ENCODE measurements around the gene GABBR1. TPM values are rescaled to one million over a fixed set of nuclear protein-coding genes. Genes with fewer than 3 reads are reported as not detected.

GABBR1 gene
- total RNA-seq, 2 donors from 2014 or later = 3.0 to 15.2 TPM

GRCh38 chr6:29625337-29625930 is 7.5 kb downstream of the GABBR1 start:
- Mint-ChIP-seq H3K27ac (no peak overlapping the region), H3K36me3 (no peaks in the 10 kb centered on the region), H3K27me3 (peaks cover 30 to 39% of the 10 kb centered on the region in 2 donors), H3K4me3 (no peak overlapping the region), H3K9me3 (no peaks in the 10 kb centered on the region), H3K4me1 (ENCODE audit: low read depth in 2 of 2) (peaks cover 10 to 17% of the 10 kb centered on the region in 2 donors)
- DNase-seq (ENCODE audit: low spot score) (no peak), ATAC-seq (no peak)

GRCh38 chr6:29624520-29624961 is 8.4 kb downstream of the GABBR1 start:
- no peak overlapping the region for H3K27ac Mint-ChIP-seq
- no peaks in the 10 kb centered on the region for H3K36me3 Mint-ChIP-seq
- no peak overlapping the region for H3K4me3 Mint-ChIP-seq
- DNase-seq (ENCODE audit: low spot score) (no peak), ATAC-seq (no peak)
- H3K9me3 Mint-ChIP-seq = no peaks in the 10 kb centered on the region
- H3K27me3 Mint-ChIP-seq = peaks cover 25 to 34% of the 10 kb centered on the region in 2 donors
- H3K4me1 Mint-ChIP-seq (ENCODE audit: low read depth in 2 of 2) = peaks cover 10 to 15% of the 10 kb centered on the region in 2 donors

- Mint-ChIP-seq H3K27me3 (peaks cover 9 to 19% of the 10 kb centered on the region in 2 donors), H3K9me3 (no peaks in the 10 kb centered on the region), H3K27ac (no peak overlapping the region), H3K36me3 (no peaks in the 10 kb centered on the region), H3K4me1 (ENCODE audit: low read depth in 2 of 2) (no peaks in the 10 kb centered on the region), H3K4me3 (no peak overlapping the region)
- ATAC-seq (no peak), DNase-seq (ENCODE audit: low spot score) (no peak)
These were observed 12.4 kb downstream of the GABBR1 start for GRCh38 chr6:29620630-29621029.

GRCh38 chr6:29619578-29620160 is 13.3 kb downstream of the GABBR1 start:
- no peak for ATAC-seq
- Mint-ChIP-seq H3K4me1 (ENCODE audit: low read depth in 2 of 2) (no peaks in the 10 kb centered on the region), H3K27ac (no peak overlapping the region), H3K4me3 (no peak overlapping the region), H3K36me3 (no peaks in the 10 kb centered on the region), H3K27me3 (peaks cover 6 to 14% of the 10 kb centered on the region in 2 donors), H3K9me3 (no peaks in the 10 kb centered on the region)
- DNase-seq (ENCODE audit: low spot score) = no peak

GRCh38 chr6:29617782-29618554 is 15.0 kb downstream of the GABBR1 start:
- DNase-seq (ENCODE audit: low spot score) (no peak), ATAC-seq (no peak)
- Mint-ChIP-seq H3K9me3 (no peaks in the 10 kb centered on the region), H3K4me1 (ENCODE audit: low read depth in 2 of 2) (no peaks in the 10 kb centered on the region), H3K36me3 (no peaks in the 10 kb centered on the region), H3K27ac (no peak overlapping the region), H3K4me3 (no peak overlapping the region), H3K27me3 (peaks cover 6% of the 10 kb centered on the region in 2 donors)

GRCh38 chr6:29611426-29611825 is 21.6 kb downstream of the GABBR1 start:
- Mint-ChIP-seq H3K36me3 (no peaks in the 10 kb centered on the region), H3K27me3 (peaks cover 0 to 7% of the 10 kb centered on the region in 2 donors), H3K27ac (no peak overlapping the region), H3K4me3 (no peak overlapping the region), H3K4me1 (ENCODE audit: low read depth in 2 of 2) (no peaks in the 10 kb centered on the region), H3K9me3 (no peaks in the 10 kb centered on the region)
- no peak for ATAC-seq
- no peak for DNase-seq (ENCODE audit: low spot score)

- Mint-ChIP-seq H3K4me1 (ENCODE audit: low read depth in 2 of 2) (no peaks in the 10 kb centered on the region), H3K27me3 (peaks cover 0 to 7% of the 10 kb centered on the region in 2 donors), H3K36me3 (no peaks in the 10 kb centered on the region), H3K9me3 (no peaks in the 10 kb centered on the region), H3K27ac (no peak overlapping the region), H3K4me3 (no peak overlapping the region)
- no peak for DNase-seq (ENCODE audit: low spot score)
- no peak for ATAC-seq
These were observed 22.4 kb downstream of the GABBR1 start for GRCh38 chr6:29610540-29610939.

GRCh38 chr6:29608131-29608530 is 24.9 kb downstream of the GABBR1 start:
- ATAC-seq (no peak), DNase-seq (ENCODE audit: low spot score) (no peak)
- peaks cover under 1 to 8% of the 10 kb centered on the region in 2 donors for H3K27me3 Mint-ChIP-seq
- H3K4me3 Mint-ChIP-seq = no peak overlapping the region
- no peak overlapping the region for H3K27ac Mint-ChIP-seq
- H3K4me1 Mint-ChIP-seq (ENCODE audit: low read depth in 2 of 2) = no peaks in the 10 kb centered on the region
- no peaks in the 10 kb centered on the region for H3K36me3 Mint-ChIP-seq
- H3K9me3 Mint-ChIP-seq = no peaks in the 10 kb centered on the region

GRCh38 chr6:29603930-29604329 is 29.1 kb downstream of the GABBR1 start:
- Mint-ChIP-seq H3K27ac (no peak overlapping the region), H3K4me3 (no peak overlapping the region), H3K36me3 (no peaks in the 10 kb centered on the region), H3K27me3 (peaks cover 9 to 20% of the 10 kb centered on the region in 2 donors), H3K4me1 (ENCODE audit: low read depth in 2 of 2) (no peaks in the 10 kb centered on the region), H3K9me3 (no peaks in the 10 kb centered on the region)
- ATAC-seq (no peak), DNase-seq (ENCODE audit: low spot score) (no peak)

- H3K9me3 Mint-ChIP-seq = no peaks in the 10 kb centered on the region
- H3K4me3 Mint-ChIP-seq = no peak overlapping the region
- no peak for DNase-seq (ENCODE audit: low spot score)
- no peak overlapping the region for H3K27ac Mint-ChIP-seq
- H3K36me3 Mint-ChIP-seq = no peaks in the 10 kb centered on the region
- peaks cover 9 to 21% of the 10 kb centered on the region in 2 donors for H3K27me3 Mint-ChIP-seq
- ATAC-seq = no peak
- H3K4me1 Mint-ChIP-seq (ENCODE audit: low read depth in 2 of 2) = no peaks in the 10 kb centered on the region
These were observed 29.5 kb downstream of the GABBR1 start for GRCh38 chr6:29603456-29603855.

- H3K4me3 Mint-ChIP-seq = no peak overlapping the region
- DNase-seq (ENCODE audit: low spot score) = no peak
- no peak overlapping the region for H3K27ac Mint-ChIP-seq
- H3K9me3 Mint-ChIP-seq = no peaks in the 10 kb centered on the region
- H3K4me1 Mint-ChIP-seq (ENCODE audit: low read depth in 2 of 2) = no peaks in the 10 kb centered on the region
- H3K27me3 Mint-ChIP-seq = peaks cover 9 to 23% of the 10 kb centered on the region in 2 donors
- no peaks in the 10 kb centered on the region for H3K36me3 Mint-ChIP-seq
- ATAC-seq = no peak
These were observed 30.2 kb downstream of the GABBR1 start for GRCh38 chr6:29602564-29603361.

- Mint-ChIP-seq H3K4me1 (ENCODE audit: low read depth in 2 of 2) (no peaks in the 10 kb centered on the region), H3K9me3 (no peaks in the 10 kb centered on the region), H3K27ac (no peak overlapping the region), H3K27me3 (peaks cover 17 to 22% of the 10 kb centered on the region in 2 donors), H3K4me3 (no peak overlapping the region), H3K36me3 (no peaks in the 10 kb centered on the region)
- no peak for DNase-seq (ENCODE audit: low spot score)
- ATAC-seq = no peak
These were observed 34.7 kb downstream of the GABBR1 start for GRCh38 chr6:29598172-29598747.

- H3K4me1 Mint-ChIP-seq (ENCODE audit: low read depth in 2 of 2) = no peaks in the 10 kb centered on the region
- H3K27me3 Mint-ChIP-seq = peaks cover 8 to 12% of the 10 kb centered on the region in 2 donors
- no peak overlapping the region for H3K4me3 Mint-ChIP-seq
- DNase-seq (ENCODE audit: low spot score) = no peak
- ATAC-seq = no peak
- no peak overlapping the region for H3K27ac Mint-ChIP-seq
- no peaks in the 10 kb centered on the region for H3K9me3 Mint-ChIP-seq
- no peaks in the 10 kb centered on the region for H3K36me3 Mint-ChIP-seq
These were observed 35.8 kb downstream of the GABBR1 start for GRCh38 chr6:29597184-29597583.
